Right atrium auricular region (tissue), 2 donors: ENCODE measurements around the gene DDX10. TPM values are rescaled to one million over a fixed set of nuclear protein-coding genes. Genes with fewer than 3 reads are reported as not detected.

Experiments used
- DNase-seq: peaks from one replicate; pipeline ENCODE4 v3.0.0-alpha.2; 2019; ENCODE audit warnings: low spot score
- H3K27ac ChIP-seq, 2 donors: fragments of 200-600 bp; sonication (generic); 1 replicate in 1 of 2; 2 replicates in 1 of 2; pipeline ENCODE4 v1.5.1; 2016 to 2019
- H3K27me3 ChIP-seq, 2 donors: fragments of 200-600 bp; sonication (generic); one replicate each; pipeline versions ENCODE4 v1.5.1 to v1.6.0; 2017 to 2019
- H3K36me3 ChIP-seq: fragments of 200-600 bp; sonication (generic); one replicate; pipeline ENCODE4 v1.5.1; 2016
- H3K4me1 ChIP-seq, 2 donors: fragments of 200-600 bp; sonication (generic); one replicate each; pipeline versions ENCODE4 v1.5.1 to v1.6.0; 2017 to 2019
- H3K4me3 ChIP-seq, 2 donors: fragments of 200-600 bp; sonication (generic); 1 replicate in 1 of 2; 2 replicates in 1 of 2; pipeline ENCODE4 v1.5.1; 2017 to 2019; ENCODE audit warnings: mild to moderate bottlenecking in 1 of 2, moderate library complexity in 1 of 2
- H3K9me3 ChIP-seq, 2 donors: fragments of 200-600 bp; sonication (generic); one replicate each; pipeline ENCODE4 v1.5.1; 2019
- CTCF ChIP-seq, 2 donors: fragments of 200-600 bp; sonication (generic); IDR thresholded peaks; one replicate each; pipeline ENCODE4 v1.5.1; 2019; ENCODE audit warnings: antibody characterized with exemption in 2 of 2
- total RNA-seq, 2 donors: library from RNA; depleted of rRNA; stranded (reverse); fragments of >200 nt; gene quantifications; one replicate each; pipeline ENCODE4 v1.1.0, GENCODE V29; 2016

DDX10 gene
- total RNA-seq, 2 donors from 2014 or later = 11.8 to 13.1 TPM

GRCh38 chr11:108790501-108791299 is 125.8 kb downstream of the DDX10 start:
- DNase-seq = no peak
- H3K4me3 ChIP-seq = no peak overlapping the region
- no peaks in the 10 kb centered on the region for H3K27me3 ChIP-seq
- no peak overlapping the region for H3K27ac ChIP-seq
- TF ChIP-seq CTCF (IDR thresholded peaks at IDR 0.05) = no peak
- H3K36me3 ChIP-seq = no peaks in the 10 kb centered on the region
- H3K4me1 ChIP-seq = peaks cover 0 to 5% of the 10 kb centered on the region in 2 donors
- no peaks in the 10 kb centered on the region for H3K9me3 ChIP-seq

- H3K36me3 ChIP-seq = no peaks in the 10 kb centered on the region
- H3K9me3 ChIP-seq = no peaks in the 10 kb centered on the region
- TF ChIP-seq CTCF (IDR thresholded peaks at IDR 0.05) = no peak
- no peak overlapping the region for H3K27ac ChIP-seq
- DNase-seq = no peak
- H3K4me1 ChIP-seq = peaks cover 0 to 5% of the 10 kb centered on the region in 2 donors
- no peak overlapping the region for H3K4me3 ChIP-seq
- H3K27me3 ChIP-seq = no peaks in the 10 kb centered on the region
Measured at GRCh38 chr11:108793138-108793537, 128.3 kb downstream of the DDX10 start.

GRCh38 chr11:108793611-108794010 is 128.7 kb downstream of the DDX10 start:
- peaks cover 0 to 4% of the 10 kb centered on the region in 2 donors for H3K4me1 ChIP-seq

GRCh38 chr11:108796551-108796950 is 131.7 kb downstream of the DDX10 start:
- Histone ChIP-seq H3K27me3 (no peaks in the 10 kb centered on the region), H3K4me3 (no peak overlapping the region), H3K9me3 (no peaks in the 10 kb centered on the region), H3K4me1 (no peaks in the 10 kb centered on the region), H3K36me3 (no peaks in the 10 kb centered on the region), H3K27ac (no peak overlapping the region)
- DNase-seq = no peak
- TF ChIP-seq CTCF (IDR thresholded peaks at IDR 0.05) = no peak

More at GRCh38 chr11:108793611-108794010, 128.7 kb downstream of the DDX10 start:
- H3K9me3 ChIP-seq = no peaks in the 10 kb centered on the region
- TF ChIP-seq CTCF (IDR thresholded peaks at IDR 0.05) = no peak
- H3K27me3 ChIP-seq = no peaks in the 10 kb centered on the region
- no peak overlapping the region for H3K27ac ChIP-seq
- H3K4me3 ChIP-seq = no peak overlapping the region
- H3K36me3 ChIP-seq = no peaks in the 10 kb centered on the region
- no peak for DNase-seq

- Histone ChIP-seq H3K4me3 (no peak overlapping the region), H3K36me3 (no peaks in the 10 kb centered on the region), H3K27ac (no peak overlapping the region), H3K4me1 (no peaks in the 10 kb centered on the region), H3K27me3 (no peaks in the 10 kb centered on the region), H3K9me3 (no peaks in the 10 kb centered on the region)
- DNase-seq = no peak
- TF ChIP-seq CTCF (IDR thresholded peaks at IDR 0.05) = no peak
Measured at GRCh38 chr11:108797578-108798100, 132.8 kb downstream of the DDX10 start.
